ENCODE measurements around the gene POU2F1. TPM values are rescaled to one million over a fixed set of nuclear protein-coding genes. Genes with fewer than 3 reads are reported as not detected.
A peak's percentile ranks its signal among the peaks of the same experiment; 100 is the strongest.

Gene POU2F1
- polyA plus RNA-seq, 1 donor (not counting 4 experiments of a cell fraction or from before 2014, with no cell fraction given): 3.2 TPM

- Histone ChIP-seq H3K4me1 (ENCODE audit: control insufficient read depth, extremely low read depth, insufficient read depth, low read length) (no peaks in the 10 kb centered on the region), H3K27me3 (ENCODE audit: control insufficient read depth, extremely low read depth, insufficient read depth, low read length) (peaks cover 7% of the 10 kb centered on the region), H2AFZ (ENCODE audit: control insufficient read depth, low read length) (peak overlapping the region; percentile 96), H3K9ac (ENCODE audit: control insufficient read depth, extremely low read depth, insufficient read depth, low read length) (peak overlapping the region; percentile 77), H3K79me2 (ENCODE audit: control insufficient read depth, insufficient read depth, low read length) (no peaks in the 10 kb centered on the region), H3K4me2 (ENCODE audit: control insufficient read depth, extremely low read depth, insufficient read depth, low read depth, low read length) (peak overlapping the region; percentile 98), H3K36me3 (ENCODE audit: control insufficient read depth in 2 of 2, extremely low read depth in 1 of 2, insufficient read depth in 2 of 2, low read length in 2 of 2) (no peaks in the 10 kb centered on the region), H4K20me1 (ENCODE audit: control insufficient read depth, extremely low read depth, insufficient read depth, low read length) (no peaks in the 10 kb centered on the region), H3K27ac (ENCODE audit: control insufficient read depth, insufficient read depth, low read length) (no peak overlapping the region), H3K9me1 (ENCODE audit: control insufficient read depth, extremely low read depth, insufficient read depth, low read length) (no peaks in the 10 kb centered on the region), H3K4me3 (ENCODE audit: control insufficient read depth in 2 of 3, extremely low read depth in 1 of 3, insufficient read depth in 2 of 3, low read depth in 1 of 3, low read length in 3 of 3) (peak overlapping the region; percentile 51 to 85 (median 76)), H3K9me3 (ENCODE audit: control insufficient read depth, low read depth, low read length) (no peaks in the 10 kb centered on the region)
- no peak for TF ChIP-seq CTCF (optimal IDR thresholded peaks at IDR 0.05 in 1 of 3, IDR thresholded peaks at IDR 0.05 in 1 of 3, conservative IDR thresholded peaks at IDR 0.05 in 1 of 3; ENCODE audit: extremely low read depth in 1 of 3, insufficient read depth in 2 of 3, low read length in 3 of 3)
- TF ChIP-seq EZH2 (IDR thresholded peaks at IDR 0.05; ENCODE audit: low read length): no peak
- dilution Hi-C loops (cut with MboI; ENCODE audit: extremely low pct_ligation_motif_present, low sequenced_read_pairs): no loop called here
- no peak for DNase-seq (ENCODE audit: low read depth, low spot score)
- FAIRE-seq: no peak
Observed at GRCh38 chr1:167455786-167456446, 235.2 kb downstream of the POU2F1 start.

DNA sequence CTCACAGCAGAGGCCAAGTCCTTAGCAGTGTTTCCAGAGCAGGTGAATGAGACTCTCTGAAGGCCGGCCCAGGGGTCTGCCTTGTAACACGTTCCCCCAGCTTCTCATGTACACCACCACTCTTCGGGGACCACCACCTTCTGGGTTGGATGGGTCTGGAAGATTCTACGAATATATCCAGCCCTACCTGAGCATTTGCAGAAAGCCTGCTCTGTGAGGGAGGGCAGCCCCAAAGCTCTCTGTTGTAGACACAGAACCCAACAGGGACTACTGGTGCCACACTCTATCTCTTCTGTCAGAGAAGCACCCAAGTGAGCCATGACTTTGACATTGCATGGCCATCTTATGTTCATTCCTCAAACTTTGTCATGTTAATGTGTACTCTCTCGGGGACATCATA is 235.8 kb downstream of the POU2F1 start:
- Histone ChIP-seq H3K4me3 (ENCODE audit: control insufficient read depth in 2 of 3, extremely low read depth in 1 of 3, insufficient read depth in 2 of 3, low read depth in 1 of 3, low read length in 3 of 3) (peak overlapping the region in 1 of 3 experiments; percentile 76), H3K9ac (ENCODE audit: control insufficient read depth, extremely low read depth, insufficient read depth, low read length) (no peak overlapping the region), H3K79me2 (ENCODE audit: control insufficient read depth, insufficient read depth, low read length) (no peaks in the 10 kb centered on the region), H4K20me1 (ENCODE audit: control insufficient read depth, extremely low read depth, insufficient read depth, low read length) (no peaks in the 10 kb centered on the region), H3K27me3 (ENCODE audit: control insufficient read depth, extremely low read depth, insufficient read depth, low read length) (peaks cover 7% of the 10 kb centered on the region), H3K4me2 (ENCODE audit: control insufficient read depth, extremely low read depth, insufficient read depth, low read depth, low read length) (no peak overlapping the region), H3K9me3 (ENCODE audit: control insufficient read depth, low read depth, low read length) (no peaks in the 10 kb centered on the region), H3K9me1 (ENCODE audit: control insufficient read depth, extremely low read depth, insufficient read depth, low read length) (no peaks in the 10 kb centered on the region), H2AFZ (ENCODE audit: control insufficient read depth, low read length) (no peak overlapping the region), H3K36me3 (ENCODE audit: control insufficient read depth in 2 of 2, extremely low read depth in 1 of 2, insufficient read depth in 2 of 2, low read length in 2 of 2) (no peaks in the 10 kb centered on the region), H3K27ac (ENCODE audit: control insufficient read depth, insufficient read depth, low read length) (no peak overlapping the region), H3K4me1 (ENCODE audit: control insufficient read depth, extremely low read depth, insufficient read depth, low read length) (no peaks in the 10 kb centered on the region)
- no peak for FAIRE-seq
- no peak for DNase-seq (ENCODE audit: low read depth, low spot score)
- TF ChIP-seq EZH2 (IDR thresholded peaks at IDR 0.05; ENCODE audit: low read length) (no peak), CTCF (optimal IDR thresholded peaks at IDR 0.05 in 1 of 3, IDR thresholded peaks at IDR 0.05 in 1 of 3, conservative IDR thresholded peaks at IDR 0.05 in 1 of 3; ENCODE audit: extremely low read depth in 1 of 3, insufficient read depth in 2 of 3, low read length in 3 of 3) (no peak)
- dilution Hi-C loops (cut with MboI; ENCODE audit: extremely low pct_ligation_motif_present, low sequenced_read_pairs): no loop called here
